Neural cell (in vitro differentiated cells): Measurements from ENCODE around the gene BTBD19. TPM values are rescaled to one million over a fixed set of nuclear protein-coding genes. Genes with fewer than 3 reads are reported as not detected.

ENCODE experiments used
- H2AFZ ChIP-seq: fragments of 200-600, 300-800 bp; sonication (generic), shearing (Covaris generic); 2 replicates; pipeline ENCODE4 v1.6.0; 2014; ENCODE audit warnings: low read depth, mild to moderate bottlenecking, antibody characterized with exemption, low read length, moderate library complexity
- H3F3A ChIP-seq: fragments of 200-600 bp; shearing (Covaris generic); 2 replicates; pipeline ENCODE4 v1.6.1; 2016; ENCODE audit warnings: mild to moderate bottlenecking, moderate library complexity, mixed read lengths, antibody characterized with exemption, low read length; ENCODE audit not compliant: insufficient read depth, poor library complexity, severe bottlenecking
- H3K27ac ChIP-seq: fragments of 200-600, 300-800 bp; sonication (generic), shearing (Covaris generic); 2 replicates; pipeline ENCODE4 v1.5.1; 2014; ENCODE audit warnings: mild to moderate bottlenecking, low read length, moderate library complexity
- H3K27me3 ChIP-seq: fragments of 300-800, 200-600 bp; sonication (generic), shearing (Covaris generic); 2 replicates; pipeline ENCODE4 v1.6.0; 2014; ENCODE audit warnings: mild to moderate bottlenecking, low read depth, low read length, moderate library complexity; ENCODE audit not compliant: insufficient read depth
- H3K36me3 ChIP-seq: fragments of 300-800, 200-600 bp; sonication (generic), shearing (Covaris generic); 2 replicates; pipeline ENCODE4 v1.5.1; 2014; ENCODE audit warnings: mild to moderate bottlenecking, antibody characterized with exemption, low read length, moderate library complexity; ENCODE audit not compliant: insufficient read depth
- H3K4me2 ChIP-seq: fragments of 300-800, 200-600 bp; sonication (generic), shearing (Covaris generic); 2 replicates; pipeline ENCODE4 v1.6.0; 2014; ENCODE audit warnings: mild to moderate bottlenecking, low read length
- H3K4me3 ChIP-seq: fragments of 300-800, 200-600 bp; sonication (generic), shearing (Covaris generic); 2 replicates; pipeline ENCODE4 v1.5.1; 2014; ENCODE audit warnings: mild to moderate bottlenecking, low read length, moderate library complexity
- H3K79me2 ChIP-seq: fragments of 200-600 bp; shearing (Covaris generic); replicated peaks from 2 replicates; pipeline ENCODE4 v1.6.0; 2014; ENCODE audit warnings: mild to moderate bottlenecking, low read length, moderate library complexity; ENCODE audit not compliant: insufficient read depth
- H3K9ac ChIP-seq: fragments of 300-800, 200-600 bp; sonication (generic), shearing (Covaris generic); 2 replicates; pipeline ENCODE4 v1.6.1; 2016; ENCODE audit warnings: mild to moderate bottlenecking, low read length, mixed read lengths
- H3K9me2 ChIP-seq: fragments of 200-600 bp; shearing (Covaris generic); 2 replicates; pipeline ENCODE4 v1.6.1; 2016; ENCODE audit warnings: mild to moderate bottlenecking, low read length, mixed read lengths; ENCODE audit not compliant: insufficient read depth
- H3K9me3 ChIP-seq: fragments of 200-600, 300-800 bp; sonication (generic), shearing (Covaris generic); 2 replicates; pipeline ENCODE4 v1.6.1; 2016; ENCODE audit warnings: mild to moderate bottlenecking, mixed run types, low read length, moderate library complexity, mixed read lengths
- H4K20me1 ChIP-seq: fragments of 200-600 bp; shearing (Covaris generic); 2 replicates; pipeline ENCODE4 v1.6.1; 2016; ENCODE audit warnings: mild to moderate bottlenecking, mixed run types; ENCODE audit not compliant: insufficient read depth
- EP300 ChIP-seq: fragments of 450-650 bp; conservative IDR thresholded peaks from 2 replicates; pipeline ENCODE4 v1.6.1; 2014; ENCODE audit warnings: antibody characterized with exemption, mild to moderate bottlenecking, moderate library complexity; ENCODE audit not compliant: poor library complexity, severe bottlenecking
- EZH2 ChIP-seq: fragments of 200-600, 300-800 bp; shearing (Covaris generic), sonication (generic); IDR thresholded peaks from 2 replicates; pipeline ENCODE4 v1.6.1; 2014; ENCODE audit warnings: antibody characterized with exemption, low read length, borderline replicate concordance, mild to moderate bottlenecking; ENCODE audit not compliant: insufficient read depth, poor library complexity, severe bottlenecking
- MXI1 ChIP-seq: fragments of 450-650 bp; conservative IDR thresholded peaks from 2 replicates; pipeline ENCODE4 v1.6.1; 2014; ENCODE audit warnings: antibody characterized with exemption, mild to moderate bottlenecking; ENCODE audit not compliant: poor library complexity, severe bottlenecking
- POLR2AphosphoS5 ChIP-seq: IDR thresholded peaks from 2 replicates; pipeline ENCODE4 v1.6.1; 2012
- RAD21 ChIP-seq: fragments of 450-650 bp; conservative IDR thresholded peaks from 2 replicates; pipeline ENCODE4 v1.6.1; 2014; ENCODE audit warnings: antibody characterized with exemption, mild to moderate bottlenecking, moderate library complexity
- SMC3 ChIP-seq: fragments of 450-650 bp; conservative IDR thresholded peaks from 2 replicates; pipeline ENCODE4 v1.6.1; 2014; ENCODE audit warnings: antibody characterized with exemption, mild to moderate bottlenecking, moderate library complexity; ENCODE audit not compliant: poor library complexity
- TAF1 ChIP-seq: IDR thresholded peaks from 2 replicates; pipeline ENCODE4 v1.6.1; 2012; ENCODE audit warnings: low read depth
- polyA plus RNA-seq: library from polyadenylated mRNA; depleted of rRNA; stranded (reverse); fragments of >200 nt; gene quantifications from 2 replicates; pipeline ENCODE4 v1.2.3, GENCODE V29; 2014
- TF ChIP-seq, protein P1 (sequence below): IDR thresholded peaks from 2 replicates; pipeline ENCODE4 v1.6.1; 2012; ENCODE audit warnings: borderline replicate concordance
- TF ChIP-seq, protein P2 (sequence below): fragments of 450-650 bp; IDR thresholded peaks from 2 replicates; pipeline ENCODE4 v1.5.1; 2014; ENCODE audit warnings: antibody characterized with exemption, mild to moderate bottlenecking, moderate library complexity; ENCODE audit not compliant: poor library complexity, severe bottlenecking

BTBD19 gene
- polyA plus RNA-seq, 1 donor from 2014 or later: not detected

DNA sequence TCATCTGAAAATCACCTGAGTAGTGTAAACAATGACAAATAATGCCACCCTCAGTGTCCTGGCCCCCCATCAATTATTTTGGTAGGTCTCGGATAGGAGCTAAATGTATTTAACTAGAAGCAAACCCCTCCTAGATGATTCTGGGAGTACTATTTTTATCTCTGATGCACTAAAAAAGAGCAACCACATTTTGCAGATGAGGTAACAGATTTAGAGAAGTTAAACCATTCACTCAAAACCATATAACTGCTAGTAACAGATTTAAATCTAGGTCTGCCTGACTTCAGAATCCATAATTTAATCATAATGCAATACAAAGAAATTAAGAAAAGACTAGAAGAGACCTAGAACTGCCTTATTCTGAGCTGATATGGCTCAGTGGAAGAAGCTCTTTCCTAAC is 52.0 kb downstream of the BTBD19 start:
- Histone ChIP-seq H3K4me2 (no peak overlapping the region), H3F3A (no peaks in the 10 kb centered on the region), H4K20me1 (no peaks in the 10 kb centered on the region), H2AFZ (no peak overlapping the region), H3K36me3 (no peaks in the 10 kb centered on the region), H3K27ac (no peak overlapping the region), H3K4me3 (no peak overlapping the region), H3K9ac (no peak overlapping the region), H3K9me3 (no peaks in the 10 kb centered on the region), H3K27me3 (no peaks in the 10 kb centered on the region), H3K79me2 (no peaks in the 10 kb centered on the region), H3K9me2 (no peaks in the 10 kb centered on the region)
- TF ChIP-seq EP300 (no peak), TAF1 (no peak), SMC3 (no peak), EZH2 (no peak), POLR2AphosphoS5 (no peak), MXI1 (no peak), RAD21 (no peak)
- TF ChIP-seq, protein P1, sequence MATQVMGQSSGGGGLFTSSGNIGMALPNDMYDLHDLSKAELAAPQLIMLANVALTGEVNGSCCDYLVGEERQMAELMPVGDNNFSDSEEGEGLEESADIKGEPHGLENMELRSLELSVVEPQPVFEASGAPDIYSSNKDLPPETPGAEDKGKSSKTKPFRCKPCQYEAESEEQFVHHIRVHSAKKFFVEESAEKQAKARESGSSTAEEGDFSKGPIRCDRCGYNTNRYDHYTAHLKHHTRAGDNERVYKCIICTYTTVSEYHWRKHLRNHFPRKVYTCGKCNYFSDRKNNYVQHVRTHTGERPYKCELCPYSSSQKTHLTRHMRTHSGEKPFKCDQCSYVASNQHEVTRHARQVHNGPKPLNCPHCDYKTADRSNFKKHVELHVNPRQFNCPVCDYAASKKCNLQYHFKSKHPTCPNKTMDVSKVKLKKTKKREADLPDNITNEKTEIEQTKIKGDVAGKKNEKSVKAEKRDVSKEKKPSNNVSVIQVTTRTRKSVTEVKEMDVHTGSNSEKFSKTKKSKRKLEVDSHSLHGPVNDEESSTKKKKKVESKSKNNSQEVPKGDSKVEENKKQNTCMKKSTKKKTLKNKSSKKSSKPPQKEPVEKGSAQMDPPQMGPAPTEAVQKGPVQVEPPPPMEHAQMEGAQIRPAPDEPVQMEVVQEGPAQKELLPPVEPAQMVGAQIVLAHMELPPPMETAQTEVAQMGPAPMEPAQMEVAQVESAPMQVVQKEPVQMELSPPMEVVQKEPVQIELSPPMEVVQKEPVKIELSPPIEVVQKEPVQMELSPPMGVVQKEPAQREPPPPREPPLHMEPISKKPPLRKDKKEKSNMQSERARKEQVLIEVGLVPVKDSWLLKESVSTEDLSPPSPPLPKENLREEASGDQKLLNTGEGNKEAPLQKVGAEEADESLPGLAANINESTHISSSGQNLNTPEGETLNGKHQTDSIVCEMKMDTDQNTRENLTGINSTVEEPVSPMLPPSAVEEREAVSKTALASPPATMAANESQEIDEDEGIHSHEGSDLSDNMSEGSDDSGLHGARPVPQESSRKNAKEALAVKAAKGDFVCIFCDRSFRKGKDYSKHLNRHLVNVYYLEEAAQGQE: no peak
- TF ChIP-seq, protein P2, sequence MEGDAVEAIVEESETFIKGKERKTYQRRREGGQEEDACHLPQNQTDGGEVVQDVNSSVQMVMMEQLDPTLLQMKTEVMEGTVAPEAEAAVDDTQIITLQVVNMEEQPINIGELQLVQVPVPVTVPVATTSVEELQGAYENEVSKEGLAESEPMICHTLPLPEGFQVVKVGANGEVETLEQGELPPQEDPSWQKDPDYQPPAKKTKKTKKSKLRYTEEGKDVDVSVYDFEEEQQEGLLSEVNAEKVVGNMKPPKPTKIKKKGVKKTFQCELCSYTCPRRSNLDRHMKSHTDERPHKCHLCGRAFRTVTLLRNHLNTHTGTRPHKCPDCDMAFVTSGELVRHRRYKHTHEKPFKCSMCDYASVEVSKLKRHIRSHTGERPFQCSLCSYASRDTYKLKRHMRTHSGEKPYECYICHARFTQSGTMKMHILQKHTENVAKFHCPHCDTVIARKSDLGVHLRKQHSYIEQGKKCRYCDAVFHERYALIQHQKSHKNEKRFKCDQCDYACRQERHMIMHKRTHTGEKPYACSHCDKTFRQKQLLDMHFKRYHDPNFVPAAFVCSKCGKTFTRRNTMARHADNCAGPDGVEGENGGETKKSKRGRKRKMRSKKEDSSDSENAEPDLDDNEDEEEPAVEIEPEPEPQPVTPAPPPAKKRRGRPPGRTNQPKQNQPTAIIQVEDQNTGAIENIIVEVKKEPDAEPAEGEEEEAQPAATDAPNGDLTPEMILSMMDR: no peak

DNA sequence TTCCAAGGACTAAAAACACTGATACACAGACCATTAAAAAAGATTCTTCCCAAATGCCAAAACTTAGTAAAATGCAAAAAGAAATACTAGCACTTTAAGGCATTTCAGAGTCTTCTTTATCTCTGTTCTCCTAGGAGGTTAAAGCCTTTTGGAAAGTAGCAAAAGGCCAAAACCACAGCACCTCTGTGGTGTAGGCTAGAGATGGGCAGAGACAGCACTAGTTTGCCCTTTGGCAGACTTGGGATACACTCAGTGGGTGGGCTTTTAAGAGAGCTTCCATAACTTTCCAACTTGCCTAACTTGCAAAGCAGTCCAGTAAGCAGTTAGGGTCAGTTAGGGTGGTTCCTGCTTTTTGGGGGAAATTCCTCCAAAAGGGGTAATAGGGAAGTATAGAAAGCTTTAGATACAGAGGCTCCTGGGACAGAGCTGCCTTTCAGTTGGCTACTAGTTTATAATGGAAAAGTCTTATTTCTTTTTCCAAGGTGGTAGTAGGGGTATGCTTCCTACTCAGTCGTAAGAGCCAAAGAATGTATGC is 52.6 kb downstream of the BTBD19 start:
- H3K4me3 ChIP-seq: no peak overlapping the region
- H3K79me2 ChIP-seq: no peaks in the 10 kb centered on the region
- H3K27ac ChIP-seq: no peak overlapping the region
- H3K9ac ChIP-seq: no peak overlapping the region
- no peak overlapping the region for H3K4me2 ChIP-seq
- H3K27me3 ChIP-seq: no peaks in the 10 kb centered on the region
- no peaks in the 10 kb centered on the region for H3F3A ChIP-seq
- TF ChIP-seq EP300 (no peak), RAD21 (no peak), POLR2AphosphoS5 (no peak), MXI1 (no peak), SMC3 (no peak), TAF1 (no peak), EZH2 (no peak)
- TF ChIP-seq, protein P1: no peak
- TF ChIP-seq, protein P2: no peak
- H3K9me3 ChIP-seq: no peaks in the 10 kb centered on the region
- H4K20me1 ChIP-seq: no peaks in the 10 kb centered on the region
- no peaks in the 10 kb centered on the region for H3K9me2 ChIP-seq
- H2AFZ ChIP-seq: no peak overlapping the region
- no peaks in the 10 kb centered on the region for H3K36me3 ChIP-seq
